HG03280 (cell line): ENCODE results near the gene CHRNB4.

Experiments used
- ATAC-seq: cut with Tn5 transposase; IDR thresholded peaks from one replicate; pipeline ENCODE4 v1.9.1; 2021; ENCODE audit warnings: mild to moderate bottlenecking, moderate library complexity; ENCODE audit not compliant: unreplicated experiment

The CHRNB4 gene

GRCh38 chr15:78671626-78672211 lies 30.7 kb upstream of the CHRNB4 start:
- ATAC-seq, result no peak

- no peak for ATAC-seq
These were observed 28.0 kb upstream of the CHRNB4 start for GRCh38 chr15:78668987-78669386.

- ATAC-seq, result no peak
These were observed 26.7 kb upstream of the CHRNB4 start for GRCh38 chr15:78667578-78668236.

- ATAC-seq, result no peak
These were observed 25.0 kb upstream of the CHRNB4 start for GRCh38 chr15:78666010-78666409.

- no peak for ATAC-seq
These were observed 22.7 kb upstream of the CHRNB4 start for GRCh38 chr15:78663703-78664102.

GRCh38 chr15:78662028-78662427 lies 21.0 kb upstream of the CHRNB4 start:
- ATAC-seq, result no peak

GRCh38 chr15:78661001-78661400 lies 20.0 kb upstream of the CHRNB4 start:
- ATAC-seq, result no peak

GRCh38 chr15:78660584-78660983 lies 19.6 kb upstream of the CHRNB4 start:
- no peak for ATAC-seq

- ATAC-seq, result no peak
These were observed 17.8 kb upstream of the CHRNB4 start for GRCh38 chr15:78658823-78659222.

GRCh38 chr15:78654272-78654671 lies 13.3 kb upstream of the CHRNB4 start:
- ATAC-seq, result no peak

GRCh38 chr15:78651930-78652615 lies 11.1 kb upstream of the CHRNB4 start:
- ATAC-seq, result no peak

- no peak for ATAC-seq
These were observed 10.0 kb upstream of the CHRNB4 start for GRCh38 chr15:78651007-78651406.

GRCh38 chr15:78650022-78650421 lies 9.0 kb upstream of the CHRNB4 start:
- no peak for ATAC-seq

GRCh38 chr15:78645009-78645408 lies 4.0 kb upstream of the CHRNB4 start:
- ATAC-seq, result no peak

GRCh38 chr15:78642331-78642730 lies 1.3 kb upstream of the CHRNB4 start:
- ATAC-seq, result no peak

GRCh38 chr15:78641749-78642275 lies 802 bp upstream of the CHRNB4 start:
- ATAC-seq, result no peak

- no peak for ATAC-seq
These were observed 396 bp downstream of the CHRNB4 start for GRCh38 chr15:78640527-78641101.

- ATAC-seq, result no peak
These were observed 2.2 kb downstream of the CHRNB4 start for GRCh38 chr15:78638658-78639314.

GRCh38 chr15:78637776-78638435 lies 3.1 kb downstream of the CHRNB4 start:
- no peak for ATAC-seq

GRCh38 chr15:78636378-78636859 lies 4.6 kb downstream of the CHRNB4 start:
- ATAC-seq, result no peak
